GM12872 (cell line): ENCODE measurements around the gene ZIM2.

ENCODE experiments used
- TF ChIP-seq, protein P1 (sequence below): IDR thresholded peaks from 3 replicates; pipeline ENCODE4 v1.5.1; 2011; ENCODE audit warnings: low read depth, mild to moderate bottlenecking, low read length, moderate library complexity; ENCODE audit not compliant: insufficient read depth

Gene ZIM2

DNA sequence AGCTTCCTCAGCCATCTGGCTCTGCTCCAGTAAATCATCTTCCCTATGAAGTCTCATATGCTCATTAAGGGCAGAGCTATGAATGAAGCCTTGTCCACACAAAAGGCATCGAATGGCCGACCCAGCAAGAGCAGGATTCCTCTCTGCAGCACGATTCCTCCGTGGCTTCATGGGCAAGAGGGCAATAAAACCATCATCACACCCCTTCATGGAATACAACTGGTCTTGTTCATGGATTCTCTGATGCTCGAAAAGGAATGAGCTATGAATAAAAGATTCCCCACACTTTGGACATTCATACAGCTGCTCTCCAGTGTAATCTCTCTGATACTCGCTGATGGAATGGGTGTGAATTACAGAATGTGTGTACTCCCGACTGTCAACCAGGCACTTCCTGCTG, 25.9 kb downstream of the ZIM2 start:
- TF ChIP-seq, protein P1, sequence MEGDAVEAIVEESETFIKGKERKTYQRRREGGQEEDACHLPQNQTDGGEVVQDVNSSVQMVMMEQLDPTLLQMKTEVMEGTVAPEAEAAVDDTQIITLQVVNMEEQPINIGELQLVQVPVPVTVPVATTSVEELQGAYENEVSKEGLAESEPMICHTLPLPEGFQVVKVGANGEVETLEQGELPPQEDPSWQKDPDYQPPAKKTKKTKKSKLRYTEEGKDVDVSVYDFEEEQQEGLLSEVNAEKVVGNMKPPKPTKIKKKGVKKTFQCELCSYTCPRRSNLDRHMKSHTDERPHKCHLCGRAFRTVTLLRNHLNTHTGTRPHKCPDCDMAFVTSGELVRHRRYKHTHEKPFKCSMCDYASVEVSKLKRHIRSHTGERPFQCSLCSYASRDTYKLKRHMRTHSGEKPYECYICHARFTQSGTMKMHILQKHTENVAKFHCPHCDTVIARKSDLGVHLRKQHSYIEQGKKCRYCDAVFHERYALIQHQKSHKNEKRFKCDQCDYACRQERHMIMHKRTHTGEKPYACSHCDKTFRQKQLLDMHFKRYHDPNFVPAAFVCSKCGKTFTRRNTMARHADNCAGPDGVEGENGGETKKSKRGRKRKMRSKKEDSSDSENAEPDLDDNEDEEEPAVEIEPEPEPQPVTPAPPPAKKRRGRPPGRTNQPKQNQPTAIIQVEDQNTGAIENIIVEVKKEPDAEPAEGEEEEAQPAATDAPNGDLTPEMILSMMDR = no peak

DNA sequence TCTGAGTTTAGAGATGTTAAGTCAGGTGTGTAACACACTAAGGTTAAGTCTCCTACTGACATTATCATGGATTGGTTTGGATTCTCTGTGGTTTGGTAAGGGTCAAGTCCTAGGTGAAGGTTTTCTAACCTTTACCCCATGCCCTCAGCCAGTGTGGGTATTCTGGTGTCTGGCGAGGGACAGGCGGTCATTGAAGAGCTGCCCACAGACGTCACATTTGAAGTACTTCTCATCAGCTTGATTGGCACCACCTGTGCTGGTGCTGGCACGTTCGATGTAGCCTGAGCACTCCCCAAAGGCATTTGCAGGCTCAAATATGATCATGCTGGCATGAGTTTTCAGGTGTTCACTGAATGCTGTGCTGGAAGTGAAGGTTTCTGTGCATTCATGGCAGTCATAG, 27.0 kb downstream of the ZIM2 start:
- TF ChIP-seq, protein P1 = no peak

DNA sequence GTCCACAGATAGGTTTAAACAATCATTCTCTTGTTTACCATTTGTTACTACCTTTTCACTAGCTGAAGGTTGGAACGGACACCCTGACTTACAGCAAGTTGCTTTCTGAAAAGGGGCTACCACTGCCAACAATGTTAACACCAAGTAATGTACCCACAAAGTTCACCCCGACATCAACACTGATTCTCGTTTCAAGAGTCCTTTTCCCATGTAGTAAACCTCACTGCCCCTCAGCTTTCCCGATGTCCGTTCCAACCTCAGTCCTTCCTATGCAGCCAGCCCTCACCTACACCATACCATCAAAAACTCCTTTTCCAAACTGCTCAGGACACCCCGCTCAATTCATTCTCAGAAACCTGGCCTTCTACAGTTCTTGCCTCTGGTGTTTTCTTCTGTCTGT, 29.0 kb downstream of the ZIM2 start:
- TF ChIP-seq, protein P1 = no peak

DNA sequence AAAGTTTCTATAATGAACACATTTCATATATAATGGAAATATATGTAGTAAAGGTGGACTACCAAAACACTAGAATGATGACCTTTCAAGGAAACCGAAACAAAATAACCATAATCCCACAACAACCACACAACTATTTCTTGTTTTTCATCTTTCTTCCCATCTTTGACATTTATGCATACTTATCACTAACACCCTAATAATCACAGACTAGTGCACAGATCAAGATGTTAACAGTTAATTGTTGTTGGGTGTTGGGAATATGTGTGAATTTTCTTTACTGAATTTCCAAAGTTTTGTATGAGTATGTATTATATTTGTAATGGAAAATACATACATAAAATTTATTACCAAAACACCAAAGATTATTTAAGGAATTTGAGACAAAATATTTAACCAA, 30.3 kb downstream of the ZIM2 start:
- TF ChIP-seq, protein P1 = no peak

DNA sequence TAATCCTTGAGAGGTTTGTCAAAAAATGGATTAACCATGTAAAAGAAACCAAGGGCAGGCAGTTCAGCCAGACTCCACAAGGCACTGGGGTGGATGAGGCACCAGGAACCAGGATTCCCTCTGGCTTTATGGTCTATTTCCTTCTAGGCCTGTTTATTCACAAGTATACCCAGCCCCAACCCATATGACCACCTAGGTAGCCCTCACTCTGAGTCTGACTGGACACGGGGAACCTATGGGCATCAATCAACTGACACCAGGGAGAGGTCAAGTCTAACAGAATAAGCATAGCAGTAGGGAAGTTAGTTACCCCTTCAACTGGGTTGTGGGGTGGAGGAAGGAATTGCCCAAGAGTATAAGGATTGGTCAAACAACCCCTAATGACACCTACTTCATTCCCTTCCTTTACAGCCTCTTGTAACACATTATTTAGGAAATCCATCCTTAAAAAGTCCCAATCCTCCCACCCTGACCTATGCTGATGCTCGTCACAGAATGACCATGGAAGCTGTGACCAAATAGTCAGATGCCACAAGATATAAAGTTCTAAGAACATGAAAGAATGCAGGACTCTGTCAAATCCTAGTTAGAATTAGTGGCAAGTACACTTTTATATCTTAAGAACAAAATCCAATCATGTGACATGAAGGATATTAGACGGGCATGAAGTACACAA, 31.7 kb downstream of the ZIM2 start:
- TF ChIP-seq, protein P1 = no peak

DNA sequence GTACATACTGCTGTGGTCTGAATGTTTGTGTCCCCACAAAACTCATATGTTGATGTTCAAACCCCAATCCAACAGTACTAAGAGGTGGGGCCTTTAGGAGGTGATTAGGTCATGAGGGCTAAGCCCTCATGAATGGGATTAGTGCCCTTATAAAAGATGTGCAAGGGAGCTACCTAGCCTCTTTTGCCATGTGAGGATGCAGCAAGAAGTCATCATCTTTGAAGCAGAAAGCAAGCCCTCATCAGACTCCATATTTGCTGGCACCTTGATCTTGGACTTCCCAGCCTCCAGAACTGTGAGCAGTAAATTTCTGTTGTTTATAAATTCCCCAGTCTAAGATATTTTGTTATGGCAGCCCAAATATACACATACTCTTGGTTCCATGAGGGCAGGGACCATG, 33.9 kb downstream of the ZIM2 start:
- TF ChIP-seq, protein P1 = no peak

DNA sequence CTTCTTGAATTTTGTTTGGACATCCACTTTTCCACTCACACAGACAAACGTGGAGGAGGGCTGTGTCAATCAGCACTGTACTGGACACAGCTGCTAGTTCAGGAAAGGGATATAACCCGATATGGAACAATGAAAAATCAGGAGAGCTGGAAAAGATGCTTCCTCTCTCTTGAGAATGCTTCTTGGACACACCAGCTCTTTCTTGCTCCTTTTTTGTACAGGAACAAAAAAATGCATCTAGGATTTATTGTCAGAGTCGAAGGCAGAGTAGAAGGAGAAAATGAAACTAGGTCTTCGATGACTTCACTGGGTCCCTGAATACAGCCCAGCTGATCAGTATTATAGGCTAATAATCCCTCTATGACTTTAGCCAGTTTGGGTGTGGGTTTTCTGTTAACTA, 62.2 kb downstream of the ZIM2 start:
- TF ChIP-seq, protein P1 = no peak
